NCI-H2029 (cell line): ENCODE measurements around the gene CHD6.

ENCODE experiments used
- DNase-seq: peaks from one replicate; lab custom pipeline; 2025; lab: John Stamatoyannopoulos, UW

CHD6 gene

DNA sequence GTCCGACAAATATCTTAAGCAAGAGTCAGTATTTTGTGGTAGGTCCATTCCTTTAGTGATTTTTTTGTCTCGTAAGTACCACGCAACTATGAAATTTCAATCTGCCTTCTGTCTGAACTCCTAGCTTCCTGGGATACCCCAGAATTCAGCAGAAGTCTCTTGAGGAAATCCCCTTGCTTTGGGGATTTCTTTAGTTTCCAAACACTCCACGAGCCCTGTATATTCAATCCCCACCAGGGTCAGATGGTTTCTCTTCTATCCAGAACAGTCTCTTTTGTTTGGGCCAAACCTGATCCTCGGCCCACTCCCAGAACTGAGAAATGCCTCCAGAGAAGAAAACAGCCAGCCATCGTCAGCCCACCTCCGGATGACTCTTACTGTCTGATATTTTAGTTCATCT, 113.0 kb downstream of the CHD6 start:
- no peak for DNase-seq

DNA sequence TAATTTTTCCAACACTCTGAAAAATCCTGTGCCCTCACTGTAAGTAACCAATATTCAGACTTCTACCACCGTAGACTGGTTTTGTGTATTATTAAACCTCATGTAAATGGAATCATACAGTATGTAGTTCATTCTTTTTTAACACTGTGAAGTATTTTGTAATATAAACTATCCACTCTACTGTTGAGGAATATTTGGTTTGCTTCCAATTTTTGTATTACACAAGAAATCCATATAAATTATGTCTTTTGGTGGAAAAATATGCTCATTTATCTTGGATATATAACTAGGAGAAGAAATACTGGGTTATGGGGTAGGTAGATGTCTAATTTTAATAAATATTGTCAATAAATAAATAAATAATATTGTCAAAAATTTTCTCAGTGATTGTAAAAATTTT, 116.8 kb downstream of the CHD6 start:
- DNase-seq: no peak

DNA sequence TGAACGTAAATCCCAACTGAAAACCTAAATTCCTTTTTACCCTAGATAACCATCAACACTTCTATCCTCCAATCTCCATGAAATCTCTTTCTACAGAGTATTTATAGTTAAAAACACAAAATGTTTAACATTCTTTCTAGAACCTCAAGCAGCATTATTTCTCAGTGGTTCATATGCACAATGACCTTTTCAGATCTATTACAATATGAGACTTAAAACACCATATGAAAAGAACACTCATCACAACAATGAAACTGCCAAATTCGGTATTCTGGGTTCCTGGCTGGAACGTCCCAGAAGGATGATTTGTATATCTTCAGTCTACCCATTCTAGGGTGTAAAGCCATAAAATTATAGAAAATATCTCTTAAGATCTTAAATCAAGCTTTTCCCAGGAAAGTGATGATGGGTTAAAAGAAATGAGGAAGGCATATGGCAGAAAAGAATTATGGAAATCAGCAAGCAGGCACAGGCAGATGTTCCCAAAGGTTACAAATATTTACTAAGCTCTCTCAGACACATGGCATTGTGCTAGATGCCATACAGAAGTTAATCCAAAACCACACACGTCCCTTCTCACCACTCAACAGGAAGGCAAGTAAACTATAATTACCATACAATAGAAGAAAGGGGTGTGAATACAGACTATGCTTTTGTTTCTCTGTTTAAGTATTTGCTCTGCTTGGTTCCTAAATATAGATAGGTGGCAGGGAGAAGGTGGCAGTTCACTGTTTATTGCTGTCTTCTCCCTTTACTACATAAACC, 118.0 kb downstream of the CHD6 start:
- DNase-seq: peak; percentile 61

DNA sequence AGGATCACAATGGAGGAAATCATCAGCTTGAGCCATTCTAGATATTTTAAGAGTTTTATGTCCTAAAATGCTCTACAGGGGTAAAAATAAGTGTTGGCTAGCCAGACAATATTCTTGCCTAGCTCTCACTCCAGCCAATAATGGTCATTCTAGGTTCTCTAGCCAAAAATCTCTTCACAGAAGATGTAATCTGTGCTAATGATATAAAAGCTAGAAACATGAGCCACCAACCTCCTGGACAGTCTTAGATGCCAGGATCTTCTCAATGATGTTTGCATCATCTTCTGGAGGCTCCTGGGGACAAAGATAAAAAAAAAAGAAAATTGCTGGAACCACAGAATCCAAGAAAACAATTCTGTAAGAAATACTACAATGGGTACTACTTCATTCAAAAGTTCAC, 119.1 kb downstream of the CHD6 start:
- no peak for DNase-seq

DNA sequence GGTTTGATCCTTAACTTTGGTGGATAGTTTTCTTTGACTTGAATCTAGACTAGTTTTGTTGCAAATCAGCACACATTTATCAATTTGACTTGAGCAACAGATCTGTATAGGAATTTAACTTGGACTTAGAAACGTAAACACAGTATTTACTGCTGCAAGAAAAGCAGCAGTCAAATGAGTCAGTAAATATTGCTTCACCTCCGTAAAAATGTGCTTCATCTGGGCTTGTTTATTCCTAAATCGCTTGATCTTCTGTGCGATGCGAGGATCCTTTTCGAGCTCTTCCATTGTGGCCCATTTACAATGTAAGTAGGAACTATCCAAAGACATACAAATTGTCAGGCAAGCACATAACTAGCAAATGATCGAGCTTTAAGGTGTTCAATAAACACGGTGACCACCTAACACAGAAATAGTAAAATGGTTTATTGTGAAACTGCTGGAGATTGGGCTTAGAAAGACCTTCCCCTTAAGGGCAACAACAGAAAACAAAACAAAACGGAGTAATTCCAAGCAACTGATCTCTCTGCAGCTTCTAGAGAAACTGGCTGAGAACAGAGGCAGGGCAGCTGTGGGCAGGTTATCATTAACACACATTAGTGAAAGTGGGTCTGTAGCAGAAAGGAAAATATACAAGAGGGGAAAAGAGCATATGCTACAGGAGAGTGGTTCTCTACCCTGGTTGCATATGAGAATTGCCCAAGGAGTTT, 120.8 kb downstream of the CHD6 start:
- DNase-seq: no peak

DNA sequence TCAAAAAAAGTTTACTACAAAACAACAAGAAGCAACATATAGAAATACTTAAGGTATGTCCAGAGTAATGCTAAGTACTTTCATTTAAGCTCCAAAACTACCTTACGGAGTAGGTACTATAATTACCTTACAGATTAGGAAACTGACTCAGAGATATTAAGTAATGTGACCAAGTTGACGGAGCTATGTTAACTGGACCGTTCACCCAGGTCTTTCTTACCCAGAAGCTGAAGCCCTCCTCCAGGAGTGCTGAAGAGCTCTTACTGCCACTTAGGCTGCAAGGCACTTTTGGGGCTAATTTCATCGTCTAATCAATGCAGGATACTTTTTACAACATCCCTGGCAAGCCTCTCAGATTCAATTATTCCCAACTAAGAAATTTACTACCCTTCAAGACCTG, 123.7 kb downstream of the CHD6 start:
- DNase-seq: no peak

DNA sequence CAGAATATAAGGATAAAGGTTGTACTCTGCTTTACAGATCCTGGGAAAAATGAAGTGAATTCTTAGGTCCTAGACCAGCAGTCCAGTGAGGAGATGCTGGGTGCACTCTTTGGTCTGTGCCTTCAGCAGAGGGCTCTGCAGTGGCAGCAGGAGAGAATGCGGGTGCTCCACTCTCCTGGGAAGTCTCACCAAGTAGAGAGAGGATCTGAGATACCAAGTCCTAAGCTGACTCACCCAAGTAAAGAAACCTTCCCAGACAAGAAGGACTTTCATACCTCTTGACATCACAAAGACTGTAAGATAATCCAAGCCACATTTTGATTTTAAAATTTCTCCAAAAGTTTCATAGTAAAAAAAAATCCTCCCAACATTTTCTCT, 134.6 kb downstream of the CHD6 start:
- DNase-seq: no peak

DNA sequence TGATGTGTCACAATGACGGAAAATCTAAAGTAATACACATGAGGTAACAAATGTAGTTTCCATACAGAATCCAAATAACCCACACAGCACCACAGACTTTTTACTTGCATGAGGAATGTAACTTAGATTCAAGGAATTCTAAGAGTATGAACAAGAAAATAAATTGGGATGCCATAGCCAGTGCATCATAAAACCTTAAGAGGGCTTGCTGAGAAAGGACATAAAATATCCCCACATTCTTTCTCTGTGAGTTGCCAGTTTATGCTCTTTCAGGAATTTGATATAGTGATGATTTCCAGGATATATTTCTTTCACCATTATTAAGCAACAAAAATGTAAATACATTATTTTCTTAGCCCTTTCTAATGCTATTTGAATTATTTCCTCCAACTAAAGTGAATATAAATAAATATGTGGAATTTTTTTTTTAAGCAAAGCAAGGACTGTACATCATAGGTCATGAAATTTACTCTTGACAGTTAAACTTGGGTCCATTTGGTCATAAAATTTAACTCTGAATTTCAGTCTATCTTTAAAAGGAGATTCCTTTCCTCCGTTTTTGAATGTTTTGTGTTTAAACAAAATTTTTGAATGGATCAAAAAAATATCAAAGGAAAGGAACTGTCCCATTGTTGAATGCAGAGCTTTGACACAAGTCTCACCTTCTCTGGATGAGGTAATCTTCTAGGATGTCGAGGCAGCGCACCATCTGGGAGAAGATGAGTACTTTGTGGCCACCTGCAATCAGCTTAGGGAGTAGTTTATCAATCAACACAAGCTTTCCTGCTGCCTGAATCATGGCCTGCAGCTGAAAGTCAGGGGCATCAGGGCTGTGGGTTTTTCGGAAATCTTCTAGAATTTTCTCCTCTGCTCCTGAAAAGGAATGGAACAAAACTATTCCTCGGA, 135.3 kb downstream of the CHD6 start:
- DNase-seq: no peak

DNA sequence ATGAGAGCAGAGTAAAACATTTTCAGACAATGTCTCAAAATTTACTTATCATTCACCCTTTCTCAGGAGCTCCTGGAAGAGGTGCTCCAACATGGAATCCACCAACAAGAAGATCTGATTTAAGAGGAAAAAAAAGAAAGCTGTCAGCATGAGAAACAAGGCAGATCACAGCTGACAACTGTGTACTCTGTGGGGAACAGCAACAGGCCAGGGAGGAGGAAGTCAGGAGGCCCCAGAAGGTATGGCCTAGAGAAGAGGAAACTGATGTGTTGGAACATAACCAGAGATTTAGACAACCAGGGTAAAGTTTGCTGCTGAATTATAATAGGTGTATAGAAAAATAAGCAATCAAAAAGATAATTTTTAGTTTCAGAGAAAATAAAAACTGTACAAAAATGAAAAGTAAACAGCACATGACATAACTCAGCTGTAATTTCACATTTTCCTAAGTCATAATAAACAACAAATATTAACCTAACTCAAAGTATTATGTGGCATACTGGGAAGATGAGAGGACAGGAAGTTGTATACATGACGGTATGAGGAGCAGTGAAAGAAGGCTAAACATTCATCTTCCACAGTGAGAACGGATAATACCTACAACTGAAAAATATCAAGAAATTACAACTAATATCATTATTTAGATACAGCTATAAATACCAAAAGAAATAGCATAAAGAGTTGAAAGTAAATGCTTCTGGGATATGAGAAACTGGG, 138.0 kb downstream of the CHD6 start:
- DNase-seq: no peak

DNA sequence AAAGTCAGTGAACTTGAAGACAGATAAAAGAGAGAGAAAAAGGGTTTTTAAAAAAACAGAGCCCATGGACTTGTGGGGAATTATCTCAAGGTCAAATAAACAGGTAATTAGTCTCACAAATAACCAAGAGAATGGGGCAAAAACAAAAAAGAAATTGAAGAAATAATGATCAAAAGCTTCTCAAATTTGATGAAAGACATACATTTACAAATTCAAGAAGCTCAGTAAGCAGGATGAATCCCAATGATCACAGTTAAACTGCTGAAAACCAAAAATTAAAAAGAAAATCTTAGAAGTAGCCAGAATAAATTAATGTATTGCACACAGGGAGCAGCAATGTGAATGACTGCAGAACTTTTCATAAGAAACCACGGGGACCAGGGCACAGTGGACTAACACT, 139.1 kb downstream of the CHD6 start:
- no peak for DNase-seq

DNA sequence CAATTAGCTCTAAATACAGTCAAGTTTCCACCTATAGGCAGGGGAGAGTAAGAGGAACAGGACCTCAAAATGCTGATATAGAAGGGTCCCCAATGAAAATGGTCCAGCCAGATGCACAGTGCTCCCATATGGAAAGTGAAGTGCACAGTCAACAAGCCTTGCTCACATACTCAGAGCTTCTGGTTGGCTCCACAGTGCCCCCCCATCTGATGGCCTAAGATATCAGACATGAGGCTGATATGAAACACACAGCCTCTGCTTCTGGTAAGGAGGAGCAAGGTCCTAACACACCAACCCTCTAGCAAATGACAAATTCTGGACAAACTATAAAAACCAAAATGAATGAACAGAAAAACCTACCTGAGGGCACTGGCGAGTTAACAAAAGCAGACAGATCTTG, 140.2 kb downstream of the CHD6 start:
- DNase-seq: no peak

DNA sequence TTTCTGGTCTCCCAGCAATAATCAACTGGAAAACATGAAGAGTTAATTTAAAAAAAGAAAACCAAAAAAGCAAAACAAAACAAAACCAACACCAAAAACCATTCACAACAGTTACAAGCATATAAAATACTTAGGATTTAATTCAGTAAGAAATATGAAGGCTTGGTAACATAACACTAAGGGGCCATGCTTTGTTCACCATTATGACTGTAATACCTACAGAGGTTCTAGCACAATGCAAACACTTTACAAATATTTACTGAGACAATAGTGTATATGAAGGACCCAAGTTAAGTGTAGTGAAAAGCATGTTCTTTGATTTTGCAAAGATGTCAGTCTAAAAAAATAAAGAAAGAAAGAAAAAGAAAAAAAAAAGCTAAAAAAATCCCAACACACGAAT, 141.7 kb downstream of the CHD6 start:
- DNase-seq: peak; percentile 59

DNA sequence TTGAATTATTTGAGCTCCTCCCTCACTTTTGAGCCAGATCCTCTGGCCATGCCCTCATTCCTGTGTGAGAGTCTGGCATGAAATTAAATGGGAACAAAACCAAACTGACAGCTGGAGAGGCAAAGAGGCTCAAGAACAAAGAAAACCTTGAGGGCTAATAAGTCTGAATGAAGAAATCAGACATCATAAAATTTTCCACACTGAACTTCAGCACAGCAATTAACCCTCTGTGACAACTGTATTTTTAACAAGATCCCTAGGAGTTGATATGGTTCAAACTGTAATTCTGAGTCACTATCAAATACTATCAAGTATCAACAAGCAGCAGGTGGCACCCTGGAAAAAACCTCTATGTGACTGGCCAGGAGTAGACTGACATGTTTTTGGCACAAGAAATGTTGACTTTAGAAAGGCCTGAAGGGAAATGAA, 142.2 kb downstream of the CHD6 start:
- peak; percentile 70 for DNase-seq

DNA sequence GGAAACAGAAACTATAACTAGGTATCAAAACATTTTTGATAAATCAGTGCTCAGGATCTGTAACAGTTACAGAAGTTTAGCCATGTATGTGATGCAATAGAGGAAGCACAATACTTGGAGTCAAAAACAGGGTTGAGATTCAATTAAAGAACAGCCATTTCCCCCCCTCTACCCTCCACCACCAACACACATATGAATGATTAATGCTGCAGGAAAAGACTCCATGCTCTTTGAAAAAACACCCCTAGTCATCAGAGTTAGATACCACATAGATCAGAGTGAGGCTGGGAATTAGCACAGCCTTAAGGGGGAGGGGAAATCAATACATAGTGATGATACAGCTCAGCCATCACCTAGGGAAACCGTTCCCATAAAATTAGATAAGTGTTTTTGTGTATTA, 142.7 kb downstream of the CHD6 start:
- DNase-seq: no peak

DNA sequence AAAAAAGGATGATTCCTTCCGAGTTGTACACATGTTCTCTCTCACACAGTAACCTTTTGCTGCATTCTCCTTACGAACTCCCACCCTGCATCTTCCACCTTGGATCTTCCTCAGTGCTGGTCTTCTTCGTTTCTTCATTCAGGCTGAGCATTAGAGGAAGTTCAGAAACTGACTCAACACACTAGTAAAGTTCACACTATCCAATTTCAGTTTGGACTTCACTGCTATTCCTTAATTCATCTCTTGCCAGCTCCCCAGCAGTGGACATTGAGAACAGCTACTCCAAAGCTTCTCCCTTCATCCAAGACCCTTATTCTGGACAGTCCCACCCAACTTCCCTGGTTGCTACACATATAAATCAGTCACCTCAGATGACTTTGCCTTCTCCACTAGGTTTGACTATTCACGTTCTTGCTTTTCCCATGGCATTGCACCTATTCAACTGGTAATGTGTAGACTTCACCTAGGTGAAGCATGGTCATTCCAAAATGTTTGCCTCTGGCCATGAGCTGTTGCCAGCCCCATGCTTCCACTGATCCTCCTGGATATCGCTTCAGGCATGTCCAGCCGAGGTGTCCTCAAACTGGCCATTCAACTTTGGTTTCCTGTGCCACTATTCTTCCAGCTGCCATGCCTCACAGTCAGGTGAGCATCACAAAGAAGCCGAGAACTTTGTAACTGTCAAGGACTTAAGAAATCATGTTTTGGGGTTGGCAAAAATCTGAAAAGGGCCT, 147.6 kb downstream of the CHD6 start:
- no peak for DNase-seq

DNA sequence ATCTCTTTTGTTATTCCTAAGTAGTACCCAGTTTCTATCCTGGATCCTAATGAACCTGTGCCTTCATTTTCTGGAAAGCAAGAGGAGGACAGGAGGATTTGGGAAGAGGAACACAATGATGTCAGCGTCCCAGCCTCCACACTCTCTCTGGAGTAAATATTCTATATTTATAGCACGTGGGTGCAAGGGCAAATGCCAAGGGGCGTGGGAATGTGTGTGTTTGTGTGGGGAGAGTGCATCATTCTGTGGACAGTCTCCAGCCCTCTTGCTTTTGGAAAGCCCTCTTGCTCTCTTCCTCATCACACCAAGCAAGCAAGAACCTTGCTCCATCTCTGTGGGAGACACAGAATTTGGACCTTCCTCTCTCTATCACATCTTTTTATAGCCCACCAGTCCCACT, 148.3 kb downstream of the CHD6 start:
- no peak for DNase-seq

DNA sequence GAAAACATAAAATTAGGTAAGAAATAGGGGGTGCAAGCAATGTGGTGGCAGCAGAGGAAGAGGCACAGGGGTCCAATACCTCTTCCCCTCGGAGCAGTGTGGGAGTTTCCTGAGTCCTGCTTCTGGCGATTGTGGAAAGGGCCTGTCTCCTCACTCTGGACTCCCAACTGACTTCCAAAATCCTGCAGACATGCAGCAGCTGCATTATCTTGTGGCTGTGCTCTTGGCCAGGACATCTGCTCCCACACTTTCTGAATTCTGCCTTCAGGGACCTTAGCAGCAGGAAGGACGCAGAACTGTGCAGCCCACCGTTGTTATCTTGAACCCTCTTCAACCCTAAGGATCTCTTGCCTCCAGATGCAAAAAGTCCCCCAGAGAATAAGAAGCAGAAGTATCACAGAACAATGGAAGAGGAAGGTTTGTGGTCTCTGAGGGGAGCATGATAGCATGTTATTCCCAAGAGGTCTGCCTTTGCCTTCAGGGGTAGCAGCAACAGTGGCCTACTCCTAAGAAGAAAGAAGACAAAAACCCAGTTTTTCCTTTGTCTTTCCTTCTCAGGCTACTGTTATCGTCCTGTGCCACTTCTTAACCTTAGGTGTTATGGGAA, 149.1 kb downstream of the CHD6 start:
- DNase-seq: no peak

DNA sequence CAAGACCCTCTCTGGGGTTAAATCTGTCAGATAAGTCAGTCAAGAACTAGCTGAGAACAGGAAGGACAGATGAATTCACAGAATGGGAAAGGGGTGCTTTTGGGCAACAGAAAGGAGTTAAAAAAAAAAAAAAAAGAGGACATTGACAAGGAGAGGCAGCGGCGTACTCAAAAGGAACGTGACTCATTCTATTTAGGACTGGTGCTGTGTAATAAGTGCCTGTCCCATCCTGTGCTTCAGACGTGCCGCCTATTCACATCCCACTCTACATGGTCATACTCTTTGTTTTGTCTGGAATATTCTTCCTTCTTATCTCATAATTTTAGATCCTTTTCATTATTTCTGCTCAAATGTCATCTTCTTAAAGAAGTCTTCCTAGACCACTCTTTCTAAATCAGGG, 150.5 kb downstream of the CHD6 start:
- DNase-seq: no peak

DNA sequence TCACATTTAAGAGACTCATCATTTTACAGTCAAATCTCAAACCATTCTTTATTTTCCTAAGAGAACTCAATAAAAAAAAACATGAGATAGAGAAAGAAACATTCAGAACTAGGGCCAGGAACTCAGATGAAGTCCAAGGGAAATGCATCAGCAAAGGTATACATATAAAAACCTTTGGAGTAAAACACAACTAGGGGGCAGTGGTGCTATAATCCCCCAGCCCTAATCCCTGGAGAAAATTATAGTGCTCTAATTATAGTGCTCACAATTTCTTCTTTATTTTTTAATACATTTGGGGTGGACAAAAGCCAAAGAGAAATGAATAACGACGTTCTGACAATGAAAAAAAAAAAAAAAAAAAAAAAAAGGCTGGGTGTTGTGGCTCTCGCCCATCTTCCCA, 151.0 kb downstream of the CHD6 start:
- no peak for DNase-seq

DNA sequence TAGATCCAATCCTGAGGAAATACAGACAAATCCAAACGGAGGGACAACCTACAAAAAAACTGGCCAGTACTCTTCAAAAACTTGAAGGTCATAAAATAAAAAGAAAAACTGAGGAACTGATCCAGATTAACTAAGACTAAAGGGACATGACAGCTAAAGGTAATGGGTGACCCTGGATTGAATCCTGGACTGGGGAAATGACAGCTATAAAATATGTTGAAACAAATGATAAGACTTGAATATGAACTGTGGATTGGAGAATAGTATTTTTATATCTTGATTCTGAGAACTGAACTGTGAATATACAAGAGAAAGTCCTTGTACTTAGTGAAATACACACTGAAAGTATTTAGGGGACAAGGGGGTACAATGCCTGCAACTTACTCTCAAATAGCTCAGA, 154.6 kb downstream of the CHD6 start:
- no peak for DNase-seq
